Keratinocyte (primary cell): ENCODE results near the gene RRAGD.

Experiments used
- CTCF ChIP-seq, 3 experiments: IDR thresholded peaks in 1 of 3; conservative IDR thresholded peaks in 1 of 3; optimal IDR thresholded peaks in 1 of 3; 2 replicates in 2 of 3; 3 replicates in 1 of 3; pipeline versions ENCODE3 to v1.5.1; 2011; ENCODE audit warnings: low read length in 3 of 3, mild to moderate bottlenecking in 3 of 3, moderate library complexity in 2 of 3, control low read depth in 1 of 3, inconsistent platforms in 1 of 3; ENCODE audit not compliant: insufficient read depth in 2 of 3; ENCODE audit errors: extremely low read depth in 1 of 3
- EZH2 ChIP-seq: IDR thresholded peaks from one replicate; pipeline ENCODE4 v1.6.1; 2012; ENCODE audit warnings: inconsistent platforms, mild to moderate bottlenecking, low read length, moderate library complexity

- TF ChIP-seq CTCF (optimal IDR thresholded peaks at IDR 0.05 in 1 of 3, IDR thresholded peaks at IDR 0.05 in 1 of 3, conservative IDR thresholded peaks at IDR 0.05 in 1 of 3; ENCODE audit: extremely low read depth in 1 of 3, insufficient read depth in 2 of 3, low read length in 3 of 3) (no peak), EZH2 (no peak)
Measured at GRCh38 chr6:89410231-89410761, 1.8 kb downstream of the RRAGD start.
